ENCODE results near the gene ASB17.

The ASB17 gene

DNA sequence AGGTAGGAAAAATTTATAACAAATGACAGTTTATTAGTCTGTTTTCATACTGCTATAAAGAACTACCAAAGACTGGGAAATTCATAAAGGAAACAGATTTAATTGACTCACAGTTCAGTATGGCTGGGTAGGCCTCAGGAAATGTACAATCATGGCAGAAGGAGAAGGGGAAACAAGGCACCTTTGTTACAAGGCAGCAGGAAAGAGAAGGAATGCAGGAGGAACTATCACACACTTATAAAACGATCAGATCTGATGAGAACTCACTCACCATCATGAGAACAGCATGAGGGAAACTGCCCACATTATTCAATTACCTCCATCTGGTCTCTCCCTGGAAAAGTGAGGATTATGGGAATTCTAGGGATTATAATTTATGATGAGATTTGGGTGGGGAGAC is 61.3 kb downstream of the ASB17 start:
- no peak for TF ChIP-seq POLR2AphosphoS5 (IDR thresholded peaks at IDR 0.05; ENCODE audit: low read depth)
- TF ChIP-seq CTCF (IDR thresholded peaks at IDR 0.05; ENCODE audit: insufficient read depth, low read length): no peak
- TF ChIP-seq SPI1 (IDR thresholded peaks at IDR 0.05; ENCODE audit: borderline replicate concordance, low read depth): no peak
- TF ChIP-seq GABPA (IDR thresholded peaks at IDR 0.05; ENCODE audit: low read depth): no peak
- TF ChIP-seq, protein P1, sequence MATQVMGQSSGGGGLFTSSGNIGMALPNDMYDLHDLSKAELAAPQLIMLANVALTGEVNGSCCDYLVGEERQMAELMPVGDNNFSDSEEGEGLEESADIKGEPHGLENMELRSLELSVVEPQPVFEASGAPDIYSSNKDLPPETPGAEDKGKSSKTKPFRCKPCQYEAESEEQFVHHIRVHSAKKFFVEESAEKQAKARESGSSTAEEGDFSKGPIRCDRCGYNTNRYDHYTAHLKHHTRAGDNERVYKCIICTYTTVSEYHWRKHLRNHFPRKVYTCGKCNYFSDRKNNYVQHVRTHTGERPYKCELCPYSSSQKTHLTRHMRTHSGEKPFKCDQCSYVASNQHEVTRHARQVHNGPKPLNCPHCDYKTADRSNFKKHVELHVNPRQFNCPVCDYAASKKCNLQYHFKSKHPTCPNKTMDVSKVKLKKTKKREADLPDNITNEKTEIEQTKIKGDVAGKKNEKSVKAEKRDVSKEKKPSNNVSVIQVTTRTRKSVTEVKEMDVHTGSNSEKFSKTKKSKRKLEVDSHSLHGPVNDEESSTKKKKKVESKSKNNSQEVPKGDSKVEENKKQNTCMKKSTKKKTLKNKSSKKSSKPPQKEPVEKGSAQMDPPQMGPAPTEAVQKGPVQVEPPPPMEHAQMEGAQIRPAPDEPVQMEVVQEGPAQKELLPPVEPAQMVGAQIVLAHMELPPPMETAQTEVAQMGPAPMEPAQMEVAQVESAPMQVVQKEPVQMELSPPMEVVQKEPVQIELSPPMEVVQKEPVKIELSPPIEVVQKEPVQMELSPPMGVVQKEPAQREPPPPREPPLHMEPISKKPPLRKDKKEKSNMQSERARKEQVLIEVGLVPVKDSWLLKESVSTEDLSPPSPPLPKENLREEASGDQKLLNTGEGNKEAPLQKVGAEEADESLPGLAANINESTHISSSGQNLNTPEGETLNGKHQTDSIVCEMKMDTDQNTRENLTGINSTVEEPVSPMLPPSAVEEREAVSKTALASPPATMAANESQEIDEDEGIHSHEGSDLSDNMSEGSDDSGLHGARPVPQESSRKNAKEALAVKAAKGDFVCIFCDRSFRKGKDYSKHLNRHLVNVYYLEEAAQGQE (IDR thresholded peaks at IDR 0.05; ENCODE audit: insufficient replicate concordance, low read depth): no peak
- no peak overlapping the region for H3K27ac ChIP-seq (replicated peaks)
- H3K27me3 ChIP-seq (ENCODE audit: insufficient read depth, poor library complexity, severe bottlenecking): no peaks in the 10 kb centered on the region
- no peak overlapping the region for H3K4me3 ChIP-seq (replicated peaks; ENCODE audit: insufficient read depth, low read length)
- DNase-seq (ENCODE audit: low read depth in 1 of 2, low spot score in 1 of 2): no peak
